NCI-H1105 (cell line): ENCODE measurements around the gene TP53I13.
A peak's percentile ranks its signal among the peaks of the same experiment; 100 is the strongest.

Experiments used
- DNase-seq: peaks from one replicate; lab custom pipeline; 2025; lab: John Stamatoyannopoulos, UW

Gene TP53I13

GRCh38 chr17:29581583-29582253, 13.2 kb downstream of the TP53I13 start:
- DNase-seq = peak; percentile 38

GRCh38 chr17:29582254-29582765, 13.8 kb downstream of the TP53I13 start:
- DNase-seq = no peak

- DNase-seq = no peak
Measured at GRCh38 chr17:29582772-29583171, 14.3 kb downstream of the TP53I13 start.

- DNase-seq = peak; percentile 51
Measured at GRCh38 chr17:29583324-29584248, 15.1 kb downstream of the TP53I13 start.

GRCh38 chr17:29584452-29585079, 16.1 kb downstream of the TP53I13 start:
- no peak for DNase-seq

GRCh38 chr17:29585080-29585751, 16.7 kb downstream of the TP53I13 start:
- no peak for DNase-seq

- DNase-seq = no peak
Measured at GRCh38 chr17:29586676-29587469, 18.4 kb downstream of the TP53I13 start.

- no peak for DNase-seq
Measured at GRCh38 chr17:29587591-29587990, 19.1 kb downstream of the TP53I13 start.

GRCh38 chr17:29588017-29588561, 19.6 kb downstream of the TP53I13 start:
- no peak for DNase-seq

- DNase-seq = no peak
Measured at GRCh38 chr17:29588562-29589411, 20.3 kb downstream of the TP53I13 start.

- peak; percentile 79 for DNase-seq
Measured at GRCh38 chr17:29589524-29590410, 21.3 kb downstream of the TP53I13 start, which contains the start of gene GIT1. Gene GIT1 (minus strand): TSS chr17:29589648. CDS start chr17:29589378, 270 bp downstream.

GRCh38 chr17:29590411-29591145, 22.1 kb downstream of the TP53I13 start:
- peak; percentile 46 for DNase-seq

GRCh38 chr17:29591146-29591736, 22.7 kb downstream of the TP53I13 start:
- DNase-seq = peak; percentile 53

GRCh38 chr17:29591737-29592608, 23.5 kb downstream of the TP53I13 start:
- peak; percentile 82 for DNase-seq

GRCh38 chr17:29592850-29593551, 24.5 kb downstream of the TP53I13 start, which contains the start of gene ANKRD13B:
Gene ANKRD13B (plus strand): TSS chr17:29593132. CDS start chr17:29593622, 490 bp downstream.
- DNase-seq = peak; percentile 77
